8988T (cell line): ENCODE results near the gene GPD1L.

ENCODE experiments used
- DNase-seq: peaks from one replicate; pipeline ENCODE4 v3.0.0; 2011

The GPD1L gene

DNA sequence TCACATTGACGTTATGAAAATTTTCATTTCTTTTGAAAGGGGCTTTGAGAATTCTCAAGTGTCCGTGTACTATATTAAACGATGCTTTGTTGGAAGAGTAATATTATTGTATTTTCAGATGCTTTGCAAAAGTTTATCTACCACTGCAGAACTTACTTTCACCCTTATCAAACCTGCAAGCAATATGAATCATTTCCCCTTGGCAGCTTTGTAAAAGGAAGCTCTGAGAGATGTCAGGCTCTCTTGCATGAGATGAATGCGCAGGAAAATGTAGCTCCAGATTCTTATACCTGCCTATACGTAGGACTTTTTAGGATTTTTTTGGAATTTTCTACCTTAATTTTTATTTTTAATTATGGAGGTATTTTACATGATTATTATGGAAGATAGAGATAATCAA is 34.5 kb downstream of the GPD1L start:
- no peak for DNase-seq

DNA sequence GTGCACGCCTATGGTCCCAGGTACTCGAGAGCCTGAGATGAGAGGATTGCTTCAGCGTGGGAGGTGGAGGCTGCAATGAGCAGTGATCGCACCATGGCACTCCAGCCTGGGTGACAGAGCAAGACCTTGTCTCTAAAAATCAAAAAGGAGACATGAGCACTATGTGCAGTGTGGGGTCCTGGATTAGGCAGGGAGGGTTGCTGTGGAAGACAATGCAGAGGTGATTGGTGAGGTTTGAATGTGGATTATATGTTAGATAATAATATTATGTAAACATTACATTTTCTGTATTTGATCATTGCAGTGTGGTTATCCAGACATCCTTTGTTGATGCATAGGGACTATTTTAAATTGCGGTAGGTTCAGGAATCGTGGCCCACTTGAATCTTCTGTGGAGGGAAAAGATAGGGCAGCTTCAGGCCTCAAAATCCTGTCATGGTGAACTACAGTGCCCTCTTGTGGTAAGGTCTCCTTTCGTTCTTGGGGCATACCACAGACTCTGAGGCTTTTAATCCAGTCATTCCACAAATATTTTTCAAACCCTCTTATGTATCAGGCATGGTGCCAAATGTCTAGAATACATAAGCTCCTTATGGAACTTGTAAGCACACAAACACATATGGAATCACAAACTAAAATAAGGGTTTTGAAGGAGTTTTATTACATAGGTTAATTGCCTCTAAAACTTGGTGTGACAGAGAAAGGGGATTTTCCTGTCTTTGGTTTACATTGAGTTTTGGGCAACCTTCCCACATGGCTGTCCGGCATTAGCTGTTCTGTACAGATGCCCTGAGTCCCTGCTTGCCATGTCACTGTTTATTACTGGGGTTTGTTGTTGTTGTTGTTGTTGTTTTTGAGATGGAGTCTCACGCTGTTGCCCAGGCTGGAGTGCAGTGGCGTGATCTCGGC is 37.7 kb downstream of the GPD1L start:
- DNase-seq: peak; percentile 65

DNA sequence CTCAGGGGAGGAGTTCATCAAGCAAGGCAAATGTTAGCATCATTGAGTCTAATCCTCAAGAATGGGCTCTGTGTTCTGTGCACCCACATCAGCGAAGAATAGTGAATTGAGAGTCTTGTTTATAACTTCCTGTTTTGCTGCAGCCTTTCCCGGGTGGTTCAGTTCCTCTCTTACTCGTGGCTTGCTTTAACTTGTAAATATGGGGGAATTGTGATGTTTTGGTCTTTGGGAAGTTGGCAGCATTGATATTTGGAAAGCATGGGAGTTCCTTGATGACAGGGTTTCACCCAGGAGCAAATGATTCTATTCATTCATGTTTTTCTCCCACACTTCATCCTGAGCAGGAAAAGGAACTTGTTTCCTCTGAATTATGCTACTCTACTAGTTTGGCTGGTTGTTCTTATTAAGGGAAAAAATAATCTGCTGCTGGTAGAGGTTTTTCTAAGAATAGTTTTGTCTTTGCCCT is 40.4 kb downstream of the GPD1L start:
- no peak for DNase-seq

DNA sequence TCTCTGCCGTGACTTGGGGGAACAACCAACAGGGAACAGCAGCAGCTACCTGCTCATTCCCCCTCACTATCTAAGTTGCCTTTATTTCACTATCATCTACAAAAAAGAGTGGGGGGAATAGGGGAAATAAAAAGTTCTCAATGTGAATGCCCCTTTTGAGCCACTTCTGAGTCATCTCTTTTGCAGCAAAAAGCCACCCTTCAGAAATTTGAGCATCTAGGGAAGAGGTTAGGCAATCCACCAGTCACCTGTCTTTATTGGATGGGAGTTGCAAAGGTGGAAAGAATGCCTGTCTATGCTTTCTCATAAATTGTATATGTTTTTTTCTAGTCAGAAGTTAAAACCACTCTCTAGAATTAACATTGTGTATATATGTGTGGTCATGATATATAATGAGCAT is 41.1 kb downstream of the GPD1L start:
- DNase-seq: no peak

DNA sequence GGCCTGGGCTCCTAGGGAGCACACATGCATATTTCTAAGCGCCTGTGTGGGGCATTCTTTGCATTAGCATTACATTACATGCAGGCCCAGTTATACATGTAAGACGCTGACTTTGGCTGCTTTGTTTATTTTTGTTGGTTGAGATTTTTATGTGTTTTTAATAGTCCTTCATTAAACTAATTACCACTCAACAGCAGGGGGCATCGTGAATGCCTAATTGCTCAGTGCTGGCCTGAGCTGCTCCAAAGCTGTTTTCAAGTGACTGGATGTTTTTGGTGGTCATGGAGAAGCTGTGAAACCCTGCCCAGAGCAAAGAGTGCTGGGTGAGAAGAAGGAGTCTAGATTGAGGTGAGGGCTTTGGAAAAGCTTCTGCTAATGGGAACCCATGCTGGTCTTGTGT is 41.5 kb downstream of the GPD1L start:
- no peak for DNase-seq

DNA sequence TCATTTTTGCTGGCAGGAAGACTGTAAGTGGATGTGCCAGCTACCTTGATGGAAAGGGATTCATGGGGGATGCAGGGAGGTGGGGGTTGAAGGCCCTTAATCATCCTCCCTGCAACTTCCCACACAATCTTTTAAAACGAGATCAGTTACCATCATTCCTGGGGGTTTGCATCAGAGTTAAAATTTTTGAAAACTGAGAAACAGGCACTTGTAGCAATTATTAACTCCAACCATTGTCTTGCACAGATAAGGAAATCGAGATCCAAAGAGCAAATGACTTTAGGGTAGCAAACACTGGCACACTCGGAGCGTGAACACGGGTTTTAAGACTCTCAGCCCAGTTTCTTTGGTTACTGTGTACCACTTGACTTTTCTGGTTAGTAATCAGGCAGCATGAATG is 41.9 kb downstream of the GPD1L start:
- no peak for DNase-seq

DNA sequence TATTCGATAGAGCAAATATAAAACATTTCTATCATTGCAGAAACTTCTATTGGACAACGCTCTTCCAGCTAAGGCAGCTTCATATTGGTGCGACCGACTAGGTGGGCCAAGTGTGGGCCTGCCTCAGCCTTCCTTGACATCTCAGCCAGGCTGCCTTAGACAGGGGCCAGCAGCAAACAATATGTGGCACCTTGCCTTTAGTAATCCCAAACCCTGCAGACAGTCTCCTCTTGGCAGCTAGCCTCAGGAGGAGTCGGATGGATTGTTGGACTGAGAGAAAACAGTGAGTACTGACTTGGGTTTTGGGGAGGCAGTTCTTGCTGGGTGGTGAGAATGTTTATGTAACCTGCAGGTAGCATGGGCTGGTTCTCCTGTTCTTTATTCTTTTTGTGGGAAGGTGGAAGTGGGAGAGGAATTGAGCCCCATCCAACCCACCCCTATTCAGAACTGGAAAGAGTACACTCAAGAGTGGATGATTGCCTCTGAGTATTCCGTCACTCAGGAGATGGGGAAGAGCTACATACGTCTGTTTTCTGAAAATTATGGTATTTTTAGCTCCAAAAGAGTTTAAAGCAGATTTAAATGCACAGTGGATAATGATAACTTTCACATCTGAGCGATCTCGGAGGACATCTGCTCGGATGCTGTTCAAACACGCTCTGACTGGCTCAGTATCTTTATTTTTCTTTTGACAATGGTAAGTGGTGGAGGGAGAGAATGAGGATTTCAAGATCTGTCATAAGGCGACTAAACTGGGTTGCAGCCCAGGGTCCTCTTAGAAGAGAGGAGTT is 47.2 kb downstream of the GPD1L start:
- no peak for DNase-seq

DNA sequence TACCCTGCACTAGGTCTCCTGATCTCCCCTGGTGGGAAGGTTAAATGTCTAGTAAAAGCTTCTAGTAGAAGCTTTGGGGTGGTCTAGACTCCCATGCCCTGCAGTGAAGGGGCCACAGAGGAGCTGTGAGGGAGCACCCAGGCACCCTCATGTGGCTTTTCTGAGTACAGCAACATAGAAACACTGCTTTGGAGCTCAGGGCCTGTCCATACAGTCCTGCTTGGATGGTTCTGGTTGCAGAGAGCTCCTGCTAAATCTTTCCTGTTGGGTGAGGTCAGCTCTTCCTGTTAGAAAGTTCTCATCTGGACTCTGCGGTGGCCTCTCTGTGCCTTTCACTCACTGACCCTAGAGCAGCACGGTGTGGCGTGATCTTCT is 47.8 kb downstream of the GPD1L start:
- DNase-seq: peak; percentile 49

DNA sequence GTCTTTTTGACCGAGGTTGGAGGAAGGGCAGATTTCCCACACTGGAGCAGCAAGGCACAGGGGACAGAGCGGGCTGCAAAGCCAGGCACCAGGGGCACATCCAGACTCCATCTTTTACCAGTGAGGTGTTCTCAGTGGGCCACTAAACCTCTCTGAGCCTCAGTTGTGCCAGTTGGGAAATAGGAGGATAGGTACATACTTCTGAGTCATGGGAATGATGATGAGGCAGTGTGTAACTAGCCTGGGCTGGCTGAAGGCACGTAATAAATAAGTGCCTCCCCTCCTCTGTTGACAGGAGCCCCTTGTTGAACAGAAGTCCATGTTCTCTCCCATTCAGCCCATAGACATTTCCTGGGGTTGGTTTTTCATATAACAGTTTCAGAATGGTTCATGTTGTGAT is 48.7 kb downstream of the GPD1L start:
- DNase-seq: no peak

DNA sequence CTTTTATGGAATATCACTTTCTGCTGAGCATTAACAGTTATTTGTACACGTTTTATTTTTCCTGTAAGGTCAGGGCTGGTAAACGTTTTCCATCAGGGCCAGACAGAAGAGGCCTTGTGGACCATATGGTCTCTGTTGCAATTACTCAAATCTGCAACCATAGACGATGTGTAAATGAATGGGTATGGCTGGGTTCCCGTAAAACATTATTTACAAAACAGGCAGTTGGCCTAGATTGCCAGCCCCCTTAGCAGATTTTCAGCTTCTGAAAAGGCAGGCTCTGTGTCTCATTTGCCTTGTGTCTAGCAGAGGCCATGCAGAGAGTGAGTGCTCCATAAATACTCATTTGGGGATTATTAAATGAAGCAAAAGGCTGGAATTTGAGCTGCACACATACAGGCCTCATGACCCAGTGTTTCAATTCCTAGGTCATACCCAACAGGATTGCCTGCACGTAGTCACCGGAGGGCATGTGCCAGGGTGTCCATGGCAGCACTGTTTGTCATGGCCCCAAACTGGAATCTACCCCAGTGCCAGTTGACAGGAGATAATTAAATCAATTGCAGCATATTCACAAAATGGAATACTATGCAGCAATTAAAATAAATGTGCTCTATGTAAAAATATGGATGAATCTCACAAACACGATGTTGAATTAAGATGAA is 51.3 kb downstream of the GPD1L start:
- DNase-seq: no peak

DNA sequence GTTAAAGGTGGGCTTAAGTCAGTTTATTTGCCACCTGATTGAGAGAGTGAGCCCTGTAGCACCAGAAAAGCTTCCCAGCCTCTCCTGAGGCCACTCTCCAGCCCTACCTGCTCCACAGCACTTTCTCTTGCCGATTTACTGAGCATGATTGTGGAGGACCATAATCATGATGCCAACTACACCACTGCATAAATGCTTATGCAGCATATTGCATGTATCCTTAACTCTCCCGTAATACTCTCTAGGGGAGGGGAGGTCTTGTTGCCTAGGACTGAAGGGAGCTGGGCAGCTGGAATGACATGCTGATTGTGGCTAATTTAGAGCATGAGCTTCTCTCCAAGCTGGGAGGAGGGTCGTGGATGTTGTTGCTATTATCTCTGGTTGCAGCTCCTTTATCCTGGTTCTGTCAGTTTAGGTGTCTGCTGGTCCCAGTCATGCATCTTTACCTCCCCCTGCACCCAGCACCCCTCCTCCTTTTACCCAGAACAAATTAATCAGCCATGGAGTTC is 54.3 kb downstream of the GPD1L start:
- DNase-seq: no peak

DNA sequence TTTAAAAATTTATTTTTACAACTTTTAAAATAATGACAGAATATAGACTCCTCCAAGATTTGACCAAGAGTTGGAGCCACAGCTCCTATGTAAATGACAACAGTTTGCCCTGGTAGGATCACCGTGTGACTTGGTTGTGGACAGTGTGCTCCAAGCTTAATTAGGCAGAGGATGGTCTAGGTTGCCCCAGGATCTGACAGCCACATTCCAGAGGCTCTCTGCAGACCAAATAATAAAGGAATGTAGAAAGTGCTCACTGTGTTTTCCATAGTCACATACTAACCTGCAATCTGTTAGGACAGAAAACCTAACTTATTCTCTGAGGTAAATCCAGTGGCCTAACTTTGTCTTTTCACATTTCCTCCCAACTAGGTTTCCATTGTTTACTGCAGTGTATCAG is 59.0 kb downstream of the GPD1L start:
- no peak for DNase-seq

DNA sequence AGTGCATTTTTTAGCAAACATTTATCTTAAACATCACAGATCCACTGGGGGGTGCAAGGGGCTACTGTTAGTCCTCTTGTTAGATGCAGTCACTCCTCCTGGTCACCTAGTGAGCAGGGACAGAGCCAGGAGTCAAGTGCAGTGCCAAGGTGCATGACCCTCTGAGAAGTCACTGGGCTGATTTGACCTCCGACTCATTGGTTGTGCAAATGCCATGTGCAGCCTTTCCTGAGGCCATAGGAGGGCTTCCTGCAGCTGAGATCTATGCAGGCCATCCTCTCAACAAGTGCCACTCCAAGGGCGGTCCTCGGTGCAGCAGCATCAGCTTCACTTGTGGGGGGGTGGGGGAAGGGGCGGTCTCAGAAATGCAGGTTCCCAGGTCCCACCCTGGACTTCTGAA is 60.2 kb downstream of the GPD1L start:
- no peak for DNase-seq

DNA sequence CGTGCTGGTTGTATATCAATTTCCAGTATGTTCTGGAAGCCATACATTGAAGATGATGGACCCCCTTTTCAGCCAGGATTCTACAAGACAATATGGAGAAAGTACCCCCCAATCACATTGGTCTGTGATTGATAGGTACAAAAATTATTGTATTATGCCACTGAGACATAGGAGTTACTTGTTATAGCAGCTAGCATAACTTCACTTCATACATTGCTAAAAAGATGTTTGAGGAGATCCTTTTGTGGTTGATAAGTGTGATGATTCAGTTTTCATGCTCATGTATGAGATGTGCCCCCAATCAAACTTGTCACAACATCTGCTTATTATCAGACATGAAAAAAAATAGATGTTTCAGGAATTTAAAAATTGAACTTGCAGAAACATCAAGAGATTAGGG is 66.0 kb downstream of the GPD1L start:
- DNase-seq: no peak

DNA sequence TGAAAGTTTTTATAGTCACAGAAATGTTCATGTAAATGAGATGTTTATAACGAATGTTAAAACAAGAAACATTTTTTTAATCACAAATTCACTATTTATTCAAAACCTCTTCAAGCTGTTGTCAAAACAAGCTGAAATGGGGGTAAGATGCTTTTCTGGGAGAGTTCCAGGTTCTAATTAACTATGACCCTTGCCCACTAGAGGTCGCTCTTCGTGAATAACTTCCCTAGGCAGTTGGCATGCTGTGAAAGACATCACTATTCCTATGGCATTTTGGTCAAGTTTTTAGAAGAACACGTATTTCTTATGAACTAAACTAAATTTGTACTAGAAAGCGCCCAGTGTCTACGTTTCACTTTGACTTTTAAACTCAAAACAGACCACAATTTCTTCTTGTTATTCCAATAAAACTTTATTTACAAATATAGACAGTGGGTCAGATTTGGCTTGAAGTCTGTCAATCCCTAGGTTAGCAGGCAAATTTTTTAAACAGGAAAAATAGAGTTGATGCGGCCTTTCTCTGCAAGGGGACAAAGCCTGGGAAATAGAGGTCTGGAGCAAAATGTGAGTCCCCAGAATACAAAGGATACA is 69.3 kb downstream of the GPD1L start:
- peak; percentile 44 for DNase-seq

DNA sequence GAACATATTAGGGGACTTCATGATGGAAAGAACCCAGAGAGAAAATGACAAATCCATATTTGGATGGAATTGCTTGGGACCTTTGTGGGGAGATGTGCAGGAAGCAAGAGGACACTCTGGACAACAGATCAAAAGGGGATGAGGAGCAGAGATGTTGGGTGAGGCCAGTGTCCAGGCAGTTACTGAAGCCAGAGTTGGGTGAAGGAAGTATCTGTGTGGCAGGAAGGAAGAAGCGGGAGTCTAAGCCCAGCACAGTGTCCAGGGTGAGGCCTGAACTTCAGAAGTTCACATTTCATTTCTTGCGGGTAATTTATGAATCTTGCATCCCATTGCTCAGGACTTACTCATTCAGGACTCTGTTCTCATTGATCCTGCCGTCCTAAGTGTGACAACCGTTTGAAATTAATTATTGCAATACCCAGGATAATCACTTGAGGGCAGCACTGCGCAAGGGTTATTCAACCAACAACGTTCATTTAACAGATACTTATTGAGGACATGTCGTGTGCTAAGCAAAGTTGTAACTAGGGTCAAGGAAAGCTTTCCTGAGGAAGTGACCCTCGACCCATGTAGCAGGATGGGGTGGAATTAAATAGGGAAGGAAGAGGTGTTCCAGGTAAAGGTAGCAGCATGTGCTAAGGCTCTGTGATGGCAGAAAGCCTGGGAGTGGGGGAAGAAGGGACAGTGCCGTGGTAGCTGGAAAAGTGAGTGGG is 70.7 kb downstream of the GPD1L start:
- no peak for DNase-seq

DNA sequence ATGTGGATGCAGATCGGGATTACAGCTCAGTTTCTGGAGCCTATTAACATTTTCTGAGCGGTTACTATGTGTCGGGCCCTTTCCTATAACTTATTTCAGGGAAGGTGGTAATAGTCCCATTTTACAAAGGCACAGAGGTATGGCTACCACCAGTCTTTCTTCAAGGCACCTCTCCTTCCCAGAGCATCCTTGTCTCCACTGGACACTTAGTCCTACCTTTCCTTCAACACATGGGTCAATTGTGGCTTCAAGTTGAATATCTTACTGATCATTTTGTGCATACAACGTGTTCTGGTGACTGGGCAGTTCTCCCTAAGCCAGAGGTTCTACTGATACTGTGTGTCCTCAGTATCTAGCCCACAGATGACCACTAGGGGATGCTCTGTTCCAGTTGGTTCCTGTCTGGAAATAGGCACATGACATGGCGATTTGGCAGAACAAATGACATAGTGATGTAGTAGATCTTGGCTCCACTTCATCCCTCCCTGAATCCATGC is 71.3 kb downstream of the GPD1L start:
- no peak for DNase-seq

DNA sequence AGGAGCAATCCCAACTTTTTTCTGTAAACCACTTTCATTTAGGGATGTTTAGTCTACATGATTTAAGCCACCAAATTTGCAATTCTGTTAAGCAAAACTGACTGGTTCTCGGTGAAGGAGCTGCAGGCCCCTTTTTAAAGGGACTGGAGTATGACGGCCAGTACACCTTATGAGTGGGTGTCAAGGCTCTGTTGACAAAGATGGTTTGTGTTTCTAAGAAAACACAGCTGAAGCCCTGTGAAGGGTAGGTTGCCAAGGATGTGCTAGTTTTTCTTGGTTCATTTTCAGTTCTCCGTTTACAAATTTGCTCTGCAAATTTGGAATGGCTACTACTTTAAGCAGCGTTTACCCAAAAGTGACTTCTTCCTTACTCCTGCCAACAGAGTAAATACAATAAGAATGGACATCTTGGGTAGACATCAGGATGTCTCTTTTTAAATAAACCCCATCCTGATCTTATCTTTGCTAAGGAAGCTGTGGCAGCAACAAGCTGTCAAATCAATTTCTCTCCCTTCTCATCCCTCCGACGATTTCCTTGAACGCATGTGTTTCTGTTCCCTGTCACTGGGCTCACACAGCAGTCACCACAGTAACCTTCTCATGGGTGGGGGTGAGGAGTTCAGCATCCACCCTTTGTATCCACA is 73.8 kb downstream of the GPD1L start:
- DNase-seq: no peak

DNA sequence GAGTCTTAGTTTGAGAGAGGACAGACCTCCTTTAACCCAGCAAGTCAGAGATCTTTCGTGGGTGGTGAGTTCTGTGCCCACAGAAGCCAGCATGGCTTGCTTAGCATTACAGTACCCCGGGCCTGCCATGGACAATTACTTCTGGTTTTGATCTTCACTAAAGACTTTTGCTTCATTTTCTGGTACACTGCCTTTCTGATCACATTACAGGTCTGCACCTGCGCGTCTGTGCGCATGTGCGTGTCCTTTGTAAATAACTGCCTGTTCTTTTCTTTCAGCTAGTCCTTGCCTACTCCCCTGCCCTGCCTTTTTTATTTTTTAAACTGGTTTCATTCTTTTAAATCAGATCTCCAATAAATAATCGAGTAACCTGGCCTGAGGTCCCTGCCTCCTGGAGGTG is 74.9 kb downstream of the GPD1L start:
- DNase-seq: no peak

DNA sequence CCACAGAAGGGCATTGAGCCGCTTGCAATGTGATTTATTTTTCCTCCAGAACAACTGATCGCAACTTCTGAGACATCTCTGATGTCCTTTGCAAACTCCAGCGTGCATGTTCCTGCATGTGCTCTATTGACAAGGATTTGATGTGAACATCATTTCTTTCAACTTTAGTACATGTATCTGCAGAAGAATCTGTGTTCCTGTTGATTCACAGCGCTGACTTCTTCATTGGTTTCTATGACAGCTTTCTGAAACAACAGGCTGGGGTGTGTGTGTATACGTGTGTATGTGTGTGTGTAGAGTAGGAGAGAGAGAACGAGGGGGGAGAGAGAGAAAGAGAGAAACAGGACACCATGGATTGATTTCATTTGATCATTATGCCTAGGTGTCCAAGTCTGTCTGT is 75.4 kb downstream of the GPD1L start:
- DNase-seq: no peak

DNA sequence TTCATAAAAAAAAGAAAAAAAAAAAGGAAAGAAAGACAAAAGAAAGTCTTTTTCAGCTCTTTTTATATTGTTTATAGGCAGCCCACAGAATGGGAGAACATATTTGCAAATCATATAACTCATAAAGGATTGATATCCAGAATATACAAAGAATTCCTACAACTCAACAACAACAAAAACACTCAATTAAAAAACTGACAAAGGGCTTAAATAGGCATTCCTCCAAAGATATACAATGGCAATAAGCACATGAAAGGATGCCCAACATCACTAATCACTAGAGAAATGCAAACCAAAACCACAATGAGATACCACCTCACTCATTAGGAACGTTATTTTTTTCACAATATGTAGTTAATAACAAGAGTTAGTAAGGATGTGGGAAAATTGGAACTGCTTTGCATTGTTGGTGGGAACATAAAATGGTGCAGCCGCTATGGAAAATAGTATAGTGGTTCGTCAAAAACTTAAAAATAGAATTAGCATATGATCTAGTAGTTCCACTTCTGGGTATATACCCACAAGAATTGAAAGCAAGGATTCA is 77.8 kb downstream of the GPD1L start:
- DNase-seq: no peak
